HG03095 (cell line): ENCODE measurements around the gene PI4KA.

ENCODE experiments used
- ATAC-seq: cut with Tn5 transposase; IDR thresholded peaks from one replicate; pipeline ENCODE4 v1.9.1; 2021; ENCODE audit warnings: moderate library complexity; ENCODE audit not compliant: unreplicated experiment

The PI4KA gene

GRCh38 chr22:20794650-20795413 is 63.8 kb downstream of the PI4KA start:
- ATAC-seq, result no peak

- ATAC-seq, result no peak
Observed at GRCh38 chr22:20793748-20794649, 64.6 kb downstream of the PI4KA start.

DNA sequence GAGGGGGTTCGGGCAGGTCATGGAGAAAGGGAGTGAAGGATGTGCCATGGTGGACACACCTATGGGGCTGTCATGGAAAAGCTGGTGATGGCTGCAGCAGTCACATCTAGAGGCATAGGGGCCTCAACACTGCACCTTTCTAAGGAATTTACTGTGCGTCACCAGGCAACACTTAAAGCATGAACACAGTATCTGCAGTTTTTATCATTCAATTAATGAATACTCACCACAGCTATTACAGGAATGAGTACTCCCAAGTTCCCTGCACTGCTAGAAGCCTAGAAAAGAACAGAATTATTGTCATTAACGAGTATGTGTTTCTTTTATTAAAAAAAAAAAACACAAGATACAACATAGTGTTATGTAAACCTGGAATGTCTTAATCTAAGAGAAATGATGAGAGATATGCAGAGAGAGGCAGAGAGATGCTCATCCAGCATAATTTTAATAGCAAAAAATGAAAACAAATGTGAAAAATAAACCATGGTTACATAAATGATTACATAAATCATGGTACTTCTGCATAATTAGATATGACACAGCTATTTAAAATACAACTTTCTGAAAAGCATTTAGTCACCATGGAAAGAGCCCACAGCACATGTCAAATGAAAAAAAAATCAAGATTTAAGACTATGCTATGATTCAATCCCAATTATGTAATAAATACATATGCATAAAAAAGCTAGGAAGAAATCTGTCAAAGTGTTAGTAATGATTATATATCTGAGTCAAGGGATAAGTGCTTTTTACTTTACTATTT is 65.5 kb downstream of the PI4KA start:
- ATAC-seq, result no peak

DNA sequence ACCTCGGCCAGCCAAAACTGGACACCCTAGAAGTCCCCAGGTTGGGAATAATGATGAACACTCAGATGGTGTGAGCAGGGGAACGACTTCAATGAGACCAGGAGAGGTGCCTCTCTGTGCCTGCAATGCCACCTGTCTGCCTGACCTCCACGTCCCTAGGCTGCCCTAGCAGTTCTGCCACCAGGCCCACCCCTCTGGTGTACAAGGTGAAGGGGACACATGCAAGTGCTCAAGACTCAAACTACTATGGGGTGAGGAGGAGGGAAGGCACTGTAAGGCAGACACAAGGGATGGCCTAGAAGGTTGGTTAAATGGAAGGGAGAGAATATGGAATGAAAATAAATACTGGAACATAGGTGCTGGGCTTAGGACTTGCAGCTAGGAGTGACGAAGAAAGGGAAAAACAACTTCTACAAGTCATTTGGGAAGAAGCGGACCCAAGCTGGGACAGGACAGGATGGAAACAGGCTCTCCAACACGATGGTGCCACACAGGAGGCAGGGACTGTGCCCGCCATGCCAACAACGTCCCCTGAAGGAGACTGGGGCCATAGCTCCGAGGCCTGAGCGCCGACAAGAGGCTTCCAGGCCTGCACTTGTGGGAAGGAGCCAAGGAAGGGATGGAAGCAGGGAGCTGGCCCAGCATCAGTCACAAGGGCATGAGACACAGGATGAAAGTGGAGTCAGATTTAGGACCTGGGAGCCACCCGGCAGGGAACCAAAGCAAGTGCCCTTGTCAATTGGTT is 66.2 kb downstream of the PI4KA start:
- no peak for ATAC-seq

GRCh38 chr22:20788627-20789344 is 69.8 kb downstream of the PI4KA start:
- ATAC-seq, result no peak

DNA sequence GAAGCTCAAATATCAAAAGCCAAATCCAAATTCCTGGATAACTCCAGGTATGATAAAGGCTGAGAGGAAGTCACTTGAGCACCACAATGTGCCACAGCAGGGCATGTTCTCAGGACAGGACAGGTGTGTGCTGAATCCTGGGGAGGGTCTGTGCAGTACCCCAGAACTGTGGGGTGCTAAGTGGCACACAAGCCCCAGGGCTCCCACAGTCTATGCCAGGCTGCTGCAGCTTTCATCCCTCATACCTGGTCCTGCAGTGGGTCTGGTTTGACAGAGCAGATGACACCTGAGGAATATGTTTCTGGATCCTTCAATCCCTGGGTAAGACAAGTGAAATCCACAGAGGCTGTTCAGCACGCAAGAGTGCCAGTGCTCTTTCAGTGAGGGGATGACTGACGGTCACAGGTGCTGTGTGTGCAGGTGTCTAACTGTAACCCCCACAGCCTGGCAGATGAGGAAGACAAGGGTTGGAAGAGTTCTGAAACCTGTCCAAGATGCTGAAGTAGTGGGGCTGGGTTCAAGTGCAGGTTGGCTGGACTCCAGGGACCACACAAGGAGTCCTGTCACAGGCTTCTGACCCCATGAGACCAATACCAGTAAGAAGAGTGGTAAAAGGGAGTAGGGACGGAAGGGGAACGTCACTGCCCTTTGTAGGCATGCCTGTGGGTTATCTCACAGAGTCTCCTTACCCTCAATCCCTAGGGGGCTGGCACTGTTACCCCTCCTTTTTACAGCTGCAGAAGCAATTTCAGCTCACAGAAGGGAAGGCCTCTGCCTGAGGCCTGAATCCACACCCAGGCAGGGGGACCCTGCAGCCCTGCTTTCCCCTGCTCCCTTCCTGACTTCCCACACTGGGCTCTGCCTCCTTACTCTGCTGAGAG is 70.6 kb downstream of the PI4KA start:
- no peak for ATAC-seq

GRCh38 chr22:20787223-20787622 is 71.4 kb downstream of the PI4KA start:
- ATAC-seq, result no peak

- no peak for ATAC-seq
Observed at GRCh38 chr22:20786536-20786979, 72.1 kb downstream of the PI4KA start.

DNA sequence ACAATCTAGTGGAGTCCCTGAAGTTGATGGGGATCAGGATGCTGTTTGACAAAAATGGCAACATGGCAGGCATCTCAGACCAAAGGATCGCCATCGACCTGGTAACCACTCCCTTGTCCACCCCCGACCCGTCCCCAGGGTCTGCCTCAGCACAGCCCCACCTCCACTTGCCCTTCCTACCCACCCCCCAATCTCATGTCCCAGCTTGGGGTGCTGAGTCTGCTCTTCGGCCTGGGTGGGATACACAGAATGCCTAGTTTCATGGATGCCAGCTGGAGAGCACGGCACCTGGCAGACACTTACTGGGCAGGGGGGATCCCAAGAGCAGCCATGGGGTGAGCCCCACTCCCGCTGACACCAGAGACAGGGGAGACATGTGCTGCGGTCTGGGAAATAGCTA is 72.6 kb downstream of the PI4KA start:
- no peak for ATAC-seq

GRCh38 chr22:20785415-20785814 is 73.2 kb downstream of the PI4KA start:
- no peak for ATAC-seq

DNA sequence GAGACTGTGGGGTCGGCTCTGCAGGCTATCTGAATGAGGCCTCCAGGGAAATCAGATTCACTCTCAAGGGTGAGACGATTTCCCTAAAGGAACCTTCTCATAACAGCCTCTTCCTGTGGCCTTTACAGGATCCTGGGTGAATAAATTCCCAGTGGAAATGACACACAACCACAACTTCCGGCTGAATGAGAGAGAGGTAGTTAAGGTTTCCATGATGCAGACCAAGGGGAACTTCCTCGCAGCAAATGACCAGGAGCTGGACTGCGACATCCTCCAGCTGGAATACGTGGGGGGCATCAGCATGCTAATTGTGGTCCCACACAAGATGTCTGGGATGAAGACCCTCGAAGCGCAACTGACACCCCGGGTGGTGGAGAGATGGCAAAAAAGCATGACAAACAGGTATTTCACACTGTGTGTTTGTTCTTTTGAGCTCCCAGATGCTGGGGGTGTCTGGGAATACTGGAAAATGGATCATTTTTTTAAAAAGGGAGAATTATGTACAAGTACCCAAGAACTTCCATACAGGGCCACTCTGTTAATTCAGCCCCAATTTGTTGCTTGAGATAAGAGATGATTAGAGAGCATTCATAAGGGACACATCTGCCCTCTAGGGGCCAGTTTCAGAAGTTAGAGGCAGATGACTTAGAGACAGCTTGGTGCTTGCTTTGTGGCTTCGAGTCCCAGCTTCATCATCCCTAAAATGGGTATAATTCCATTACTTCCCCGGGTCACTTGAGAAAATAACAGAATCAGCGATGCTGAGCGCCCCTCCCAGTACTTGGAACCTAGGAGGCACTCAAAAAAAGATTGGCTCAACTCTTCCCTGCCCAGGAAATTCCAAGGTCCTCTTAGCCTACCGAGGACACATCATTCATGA is 74.5 kb downstream of the PI4KA start:
- no peak for ATAC-seq

DNA sequence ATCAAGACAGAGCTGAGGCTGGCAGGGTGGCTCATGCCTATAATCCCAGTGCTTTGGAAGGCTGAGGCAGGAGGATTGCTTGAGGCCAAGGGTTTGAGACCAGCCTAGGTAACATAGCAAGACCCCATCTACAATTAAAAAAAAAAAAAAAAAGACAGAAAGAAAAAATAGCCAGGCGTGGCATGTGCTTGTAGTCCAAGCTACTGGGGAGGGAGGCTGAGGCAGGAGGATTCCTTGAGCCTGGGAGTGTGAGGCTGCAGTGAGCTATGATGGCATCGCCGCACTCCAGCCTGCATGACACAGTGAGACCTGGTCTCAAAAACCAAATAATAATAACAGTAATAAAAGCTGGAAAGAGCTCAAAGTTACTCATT is 75.3 kb downstream of the PI4KA start:
- no peak for ATAC-seq

GRCh38 chr22:20782596-20783299 is 75.9 kb downstream of the PI4KA start:
- ATAC-seq, result no peak

GRCh38 chr22:20782083-20782482 is 76.5 kb downstream of the PI4KA start:
- no peak for ATAC-seq

GRCh38 chr22:20781272-20781990 is 77.2 kb downstream of the PI4KA start:
- no peak for ATAC-seq

DNA sequence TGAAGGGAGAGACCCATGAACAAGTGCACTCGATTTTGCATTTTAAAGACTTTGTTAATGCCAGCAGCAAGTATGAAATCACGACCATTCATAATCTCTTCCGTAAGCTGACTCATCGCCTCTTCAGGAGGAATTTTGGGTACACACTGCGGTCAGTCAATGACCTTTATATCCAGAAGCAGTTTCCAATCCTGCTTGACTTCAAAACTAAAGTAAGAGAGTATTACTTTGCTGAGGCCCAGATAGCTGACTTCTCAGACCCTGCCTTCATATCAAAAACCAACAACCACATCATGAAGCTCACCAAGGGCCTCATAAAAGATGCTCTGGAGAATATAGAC is 78.8 kb downstream of the PI4KA start:
- ATAC-seq, result no peak
